ENCODE measurements around the gene PTPRD.

- TF ChIP-seq EZH2 (IDR thresholded peaks at IDR 0.05) (no peak), POLR2AphosphoS5 (IDR thresholded peaks at IDR 0.05; ENCODE audit: borderline replicate concordance, low read depth, low read length) (no peak)
These were observed 1903.1 kb downstream of the PTPRD start for GRCh38 chr9:8709731-8710130.
